HEK293 (cell line): ENCODE measurements around the gene RIN2.

ENCODE experiments used
- GLIS1 ChIP-seq: fragments of 450-650 bp; formaldehyde crosslinking; IDR thresholded peaks from 2 replicates; pipeline ENCODE4 v1.5.1; 2016; ENCODE audit warnings: missing biosample characterization, missing genetic modification characterization
- PRDM10 ChIP-seq: fragments of 450-650 bp; formaldehyde crosslinking; IDR thresholded peaks from 2 replicates; pipeline ENCODE4 v1.5.1; 2016; ENCODE audit warnings: missing biosample characterization, missing genetic modification characterization
- PRDM6 ChIP-seq: fragments of 450-650 bp; formaldehyde crosslinking; IDR thresholded peaks from 2 replicates; pipeline ENCODE4 v1.5.1; 2017; ENCODE audit warnings: missing biosample characterization, missing genetic modification characterization
- RBAK ChIP-seq: fragments of 450-650 bp; formaldehyde crosslinking; IDR thresholded peaks from 2 replicates; pipeline ENCODE4 v1.5.1; 2016; ENCODE audit warnings: missing biosample characterization, missing genetic modification characterization
- ZBTB48 ChIP-seq: fragments of 450-650 bp; formaldehyde crosslinking; IDR thresholded peaks from 2 replicates; pipeline ENCODE4 v1.5.1; 2016; ENCODE audit warnings: missing biosample characterization, missing genetic modification characterization
- ZFP3 ChIP-seq: fragments of 450-650 bp; formaldehyde crosslinking; IDR thresholded peaks from 2 replicates; pipeline ENCODE4 v1.5.1; 2016; ENCODE audit warnings: low read depth, missing biosample characterization, missing genetic modification characterization
- ZNF133 ChIP-seq: fragments of 450-650 bp; formaldehyde crosslinking; IDR thresholded peaks from 2 replicates; pipeline ENCODE4 v1.5.1; 2016; ENCODE audit warnings: missing biosample characterization, missing genetic modification characterization
- ZNF248 ChIP-seq: fragments of 450-650 bp; formaldehyde crosslinking; IDR thresholded peaks from 2 replicates; pipeline ENCODE4 v1.5.1; 2017; ENCODE audit warnings: missing biosample characterization, missing genetic modification characterization
- ZNF433 ChIP-seq: fragments of 450-650 bp; formaldehyde crosslinking; IDR thresholded peaks from 2 replicates; pipeline ENCODE4 v1.5.1; 2016; ENCODE audit warnings: missing biosample characterization, missing genetic modification characterization, low read depth
- ZNF48 ChIP-seq: fragments of 450-650 bp; formaldehyde crosslinking; IDR thresholded peaks from 2 replicates; pipeline ENCODE4 v1.5.1; 2016; ENCODE audit warnings: missing biosample characterization, missing genetic modification characterization
- ZNF514 ChIP-seq: fragments of 450-650 bp; formaldehyde crosslinking; IDR thresholded peaks from 2 replicates; pipeline ENCODE4 v1.5.1; 2016; ENCODE audit warnings: missing biosample characterization, missing genetic modification characterization
- ZNF777 ChIP-seq: fragments of 450-650 bp; formaldehyde crosslinking; IDR thresholded peaks from 2 replicates; pipeline ENCODE4 v1.5.1; 2017; ENCODE audit warnings: missing biosample characterization, missing genetic modification characterization, borderline replicate concordance
- ZSCAN30 ChIP-seq: fragments of 450-650 bp; IDR thresholded peaks from 2 replicates; pipeline ENCODE4 v1.5.1; 2018; ENCODE audit warnings: missing biosample characterization, mild to moderate bottlenecking, missing genetic modification characterization, moderate library complexity
- TF ChIP-seq, protein P1 (sequence below): fragments of 450-650 bp; formaldehyde crosslinking; IDR thresholded peaks from 2 replicates; pipeline ENCODE4 v1.5.1; 2016; ENCODE audit warnings: missing biosample characterization, missing genetic modification characterization

RIN2 gene

DNA sequence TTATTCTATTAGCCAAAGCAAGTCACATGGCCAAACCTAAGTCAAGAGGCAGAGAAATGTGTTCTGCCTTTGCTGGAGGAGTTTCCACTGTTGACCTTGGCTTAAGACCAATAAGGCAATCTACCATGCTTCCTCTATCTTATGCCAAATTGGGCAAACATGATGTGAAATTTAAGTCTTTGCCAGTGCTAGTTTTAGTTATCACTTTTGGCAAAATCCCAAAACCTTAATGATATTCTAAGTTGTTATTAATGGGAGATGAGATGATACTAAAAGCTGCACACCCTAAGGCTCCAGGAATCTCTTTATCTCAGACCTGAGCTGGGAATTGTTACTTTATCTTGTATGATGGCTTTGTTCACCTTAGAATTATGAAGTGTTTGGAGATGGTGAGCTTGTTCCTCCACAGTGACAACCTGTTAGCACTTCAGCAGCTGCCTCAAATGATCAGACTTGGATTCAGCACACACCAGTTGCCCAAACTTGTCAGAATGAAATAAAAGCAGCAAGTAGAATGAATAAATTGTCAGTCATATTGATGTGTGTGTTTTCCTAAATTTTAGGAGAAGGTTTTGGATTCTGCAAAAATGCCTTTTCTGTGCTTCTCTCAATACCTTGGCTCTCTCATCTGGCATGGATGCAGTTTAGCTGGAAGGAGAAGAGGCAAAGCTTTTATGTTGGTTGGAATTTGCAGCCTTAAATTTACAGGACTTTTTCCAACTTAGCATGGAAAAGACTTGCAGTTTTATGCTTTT lies 49.3 kb downstream of the RIN2 start (continued):
- TF ChIP-seq ZFP3 (no peak), ZNF514 (tag by site-specific recombination) (no peak), PRDM10 (tag by site-specific recombination) (no peak), ZNF433 (no peak), ZNF248 (tag by site-specific recombination) (no peak), ZNF133 (no peak), ZNF48 (tag by site-specific recombination) (no peak), ZSCAN30 (tag by site-specific recombination) (no peak), PRDM6 (tag by site-specific recombination) (peak; percentile 74), GLIS1 (tag by site-specific recombination) (peak; percentile 11; the same call in 1 of the 2 replicates), RBAK (no peak), ZBTB48 (tag by site-specific recombination) (no peak), ZNF777 (tag by site-specific recombination) (no peak)
- TF ChIP-seq, protein P1, sequence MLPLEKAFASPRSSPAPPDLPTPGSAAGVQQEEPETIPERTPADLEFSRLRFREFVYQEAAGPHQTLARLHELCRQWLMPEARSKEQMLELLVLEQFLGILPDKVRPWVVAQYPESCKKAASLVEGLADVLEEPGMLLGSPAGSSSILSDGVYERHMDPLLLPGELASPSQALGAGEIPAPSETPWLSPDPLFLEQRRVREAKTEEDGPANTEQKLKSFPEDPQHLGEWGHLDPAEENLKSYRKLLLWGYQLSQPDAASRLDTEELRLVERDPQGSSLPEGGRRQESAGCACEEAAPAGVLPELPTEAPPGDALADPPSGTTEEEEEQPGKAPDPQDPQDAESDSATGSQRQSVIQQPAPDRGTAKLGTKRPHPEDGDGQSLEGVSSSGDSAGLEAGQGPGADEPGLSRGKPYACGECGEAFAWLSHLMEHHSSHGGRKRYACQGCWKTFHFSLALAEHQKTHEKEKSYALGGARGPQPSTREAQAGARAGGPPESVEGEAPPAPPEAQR (tag by site-specific recombination), result no peak
- TF ChIP-seq, all 188 proteins: peak for 8
